Astrocyte of the cerebellum (primary cell): ENCODE data around the gene APOBEC3C.
"Not testable (repeated sequence)": the region's sequence is repeated elsewhere in the genome, so short reads cannot be mapped to it uniquely, and the experiment has no call there.

Source experiments
- DNase-seq: peaks from one replicate; pipeline ENCODE4 v3.0.0-alpha.2; 2011; ENCODE audit warnings: low read depth
- H3K4me3 ChIP-seq: 2 replicates; pipeline ENCODE4 v1.5.1; 2011; ENCODE audit warnings: mild to moderate bottlenecking, low read depth, low read length, moderate library complexity
- in situ Hi-C: cut with HindIII; loops from 2 replicates; pipeline ENCODE4 v1.10.0; 2017; ENCODE audit warnings: low sequenced_read_pairs
- TF ChIP-seq, protein P1 (sequence below): IDR thresholded peaks from 2 replicates; pipeline ENCODE4 v1.5.1; 2012; ENCODE audit warnings: low read length, low read depth, moderate library complexity, mild to moderate bottlenecking; ENCODE audit errors: missing control alignments

The APOBEC3C gene

DNA sequence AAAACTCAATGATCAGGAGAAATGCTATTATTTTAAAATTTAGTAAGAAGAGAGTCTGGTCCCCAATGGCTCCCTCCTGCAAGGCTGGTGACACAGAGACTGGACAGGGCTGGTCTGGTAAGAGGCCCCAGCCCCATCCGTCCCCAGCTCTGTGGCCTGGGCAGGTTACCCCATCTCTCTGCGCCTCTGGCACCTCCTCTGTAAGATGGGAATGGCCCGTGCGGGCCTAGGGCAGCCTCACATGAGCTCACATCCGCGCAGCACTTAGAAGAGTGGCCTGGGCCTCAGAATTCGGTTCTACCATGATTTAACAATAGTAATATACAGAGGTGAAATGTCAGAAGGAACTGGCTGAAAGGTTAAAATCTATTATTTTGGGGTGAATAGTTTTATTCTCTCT, 27.9 kb downstream of the APOBEC3C start:
- in situ Hi-C loops = no loop called here
- DNase-seq = no peak
- TF ChIP-seq, protein P1, sequence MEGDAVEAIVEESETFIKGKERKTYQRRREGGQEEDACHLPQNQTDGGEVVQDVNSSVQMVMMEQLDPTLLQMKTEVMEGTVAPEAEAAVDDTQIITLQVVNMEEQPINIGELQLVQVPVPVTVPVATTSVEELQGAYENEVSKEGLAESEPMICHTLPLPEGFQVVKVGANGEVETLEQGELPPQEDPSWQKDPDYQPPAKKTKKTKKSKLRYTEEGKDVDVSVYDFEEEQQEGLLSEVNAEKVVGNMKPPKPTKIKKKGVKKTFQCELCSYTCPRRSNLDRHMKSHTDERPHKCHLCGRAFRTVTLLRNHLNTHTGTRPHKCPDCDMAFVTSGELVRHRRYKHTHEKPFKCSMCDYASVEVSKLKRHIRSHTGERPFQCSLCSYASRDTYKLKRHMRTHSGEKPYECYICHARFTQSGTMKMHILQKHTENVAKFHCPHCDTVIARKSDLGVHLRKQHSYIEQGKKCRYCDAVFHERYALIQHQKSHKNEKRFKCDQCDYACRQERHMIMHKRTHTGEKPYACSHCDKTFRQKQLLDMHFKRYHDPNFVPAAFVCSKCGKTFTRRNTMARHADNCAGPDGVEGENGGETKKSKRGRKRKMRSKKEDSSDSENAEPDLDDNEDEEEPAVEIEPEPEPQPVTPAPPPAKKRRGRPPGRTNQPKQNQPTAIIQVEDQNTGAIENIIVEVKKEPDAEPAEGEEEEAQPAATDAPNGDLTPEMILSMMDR = no peak
- H3K4me3 ChIP-seq = no peak overlapping the region

DNA sequence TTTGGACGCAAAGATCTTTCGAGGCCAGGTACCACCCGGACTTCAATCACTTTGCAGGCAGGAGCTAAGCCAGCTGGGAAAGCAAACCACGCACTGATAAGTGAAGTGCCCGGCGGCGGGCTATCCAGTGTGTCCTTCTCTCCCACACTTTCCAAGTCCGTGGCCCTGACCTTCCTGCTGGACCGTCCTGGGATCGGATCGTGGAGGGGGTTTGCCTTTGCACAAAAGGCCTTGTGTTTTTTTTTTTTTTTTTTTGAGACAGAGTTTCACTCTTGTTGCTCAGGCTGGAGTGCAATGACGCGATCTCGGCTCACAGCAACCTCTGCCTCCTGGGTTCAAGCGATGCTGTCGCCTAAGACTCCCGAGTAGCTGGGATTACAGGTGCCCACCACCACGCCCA, 29.0 kb downstream of the APOBEC3C start:
- H3K4me3 ChIP-seq, DNase-seq, in situ Hi-C loops: not testable (repeated sequence)

GRCh38 chr22:39045136-39045535, 31.1 kb downstream of the APOBEC3C start:
- DNase-seq, H3K4me3 ChIP-seq, in situ Hi-C loops: not testable (repeated sequence)

DNA sequence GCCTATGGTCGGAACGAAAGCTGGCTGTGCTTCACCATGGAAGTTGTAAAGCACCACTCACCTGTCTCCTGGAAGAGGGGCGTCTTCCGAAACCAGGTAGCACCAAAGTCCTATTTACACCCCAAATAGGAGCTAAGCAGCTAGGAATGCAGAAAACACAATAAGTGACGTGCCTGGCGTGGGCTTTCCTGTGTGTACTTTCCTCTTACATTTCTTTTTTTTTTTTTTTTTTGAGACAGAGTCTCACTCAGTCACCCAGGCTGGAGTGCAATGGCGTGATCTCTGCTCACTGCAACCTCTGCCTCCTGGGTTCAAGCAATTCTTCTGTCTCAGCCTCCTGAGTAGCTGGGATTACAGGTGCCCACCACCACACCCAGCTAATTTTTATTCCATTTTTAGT, 35.4 kb downstream of the APOBEC3C start:
- DNase-seq, H3K4me3 ChIP-seq, in situ Hi-C loops: not testable (repeated sequence)

DNA sequence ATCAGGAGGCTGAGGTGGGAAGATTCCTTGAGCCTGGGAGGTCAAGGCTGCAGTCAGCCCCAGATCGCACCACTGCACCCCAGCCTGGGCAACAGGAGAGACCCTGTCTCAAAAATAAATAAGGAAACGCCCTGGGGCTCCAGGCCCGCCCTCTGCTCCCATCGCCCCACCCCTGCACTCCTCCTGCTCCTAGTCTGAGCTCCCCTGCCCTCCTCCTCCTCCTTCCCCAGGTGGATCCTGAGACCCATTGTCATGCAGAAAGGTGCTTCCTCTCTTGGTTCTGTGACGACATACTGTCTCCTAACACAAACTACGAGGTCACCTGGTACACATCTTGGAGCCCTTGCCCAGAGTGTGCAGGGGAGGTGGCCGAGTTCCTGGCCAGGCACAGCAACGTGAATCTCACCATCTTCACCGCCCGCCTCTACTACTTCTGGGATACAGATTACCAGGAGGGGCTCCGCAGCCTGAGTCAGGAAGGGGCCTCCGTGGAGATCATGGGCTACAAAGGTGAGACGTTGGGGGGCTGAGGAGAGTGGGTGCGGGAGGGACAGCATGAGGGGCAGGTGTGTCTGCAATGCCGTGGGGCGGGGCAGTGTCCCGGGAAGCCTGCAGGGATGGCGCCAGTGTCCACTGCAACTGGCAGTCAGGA, 37.9 kb downstream of the APOBEC3C start:
- DNase-seq, in situ Hi-C loops, H3K4me3 ChIP-seq: not testable (repeated sequence)

GRCh38 chr22:39055658-39056057, 41.6 kb downstream of the APOBEC3C start:
- in situ Hi-C loops = no loop called here
- no peak for DNase-seq
- TF ChIP-seq, protein P1 = no peak
- H3K4me3 ChIP-seq = no peak overlapping the region

DNA sequence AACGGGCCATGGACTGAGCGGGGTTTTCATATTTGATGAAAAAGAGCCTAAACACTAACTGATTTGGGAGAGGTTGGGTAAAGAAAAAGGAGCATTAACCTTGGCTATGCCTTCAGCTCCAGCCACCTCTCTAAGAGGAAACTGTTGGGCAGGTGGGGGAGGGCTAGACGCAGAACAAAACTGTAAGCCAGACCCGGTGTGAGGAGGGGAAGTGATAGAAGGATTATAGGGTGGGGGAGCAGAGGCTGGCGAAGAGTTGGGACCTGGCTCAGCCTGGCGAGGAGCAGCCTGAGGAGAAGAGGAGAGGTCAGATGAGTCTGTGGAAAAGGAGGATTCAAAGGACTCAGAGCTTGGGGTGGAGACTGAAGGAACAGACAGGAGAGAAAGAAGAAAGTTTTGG, 47.2 kb downstream of the APOBEC3C start:
- not testable (repeated sequence) for DNase-seq

DNA sequence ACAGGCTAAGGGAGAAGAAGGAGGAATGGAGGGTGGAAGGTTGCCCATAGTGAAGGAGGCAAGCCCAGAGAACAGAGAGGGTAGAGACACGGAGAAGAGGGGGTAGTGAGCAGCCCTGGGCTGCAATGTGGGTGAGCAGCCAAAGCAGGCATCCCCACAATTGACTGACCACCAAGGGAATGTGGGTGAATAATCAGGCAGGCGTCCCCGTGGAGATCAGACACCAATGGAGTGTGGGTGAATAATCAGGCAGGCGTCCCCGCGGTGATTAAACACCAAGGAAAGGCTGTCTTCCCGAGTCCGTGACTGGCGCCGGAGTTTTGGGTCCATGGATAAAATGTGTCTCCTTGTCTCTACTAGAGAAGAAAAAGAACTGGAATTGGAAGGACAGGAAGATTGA, 47.9 kb downstream of the APOBEC3C start:
- in situ Hi-C loops, H3K4me3 ChIP-seq, DNase-seq: not testable (repeated sequence)

More for the DNA sequence above, 47.2 kb downstream of the APOBEC3C start:
- in situ Hi-C loops, H3K4me3 ChIP-seq: not testable (repeated sequence)

GRCh38 chr22:39063904-39064303, 49.8 kb downstream of the APOBEC3C start:
- H3K4me3 ChIP-seq, in situ Hi-C loops, DNase-seq: not testable (repeated sequence)

GRCh38 chr22:39066442-39067276, 52.6 kb downstream of the APOBEC3C start:
- in situ Hi-C loops, DNase-seq, H3K4me3 ChIP-seq: not testable (repeated sequence)
